CD8-positive, alpha-beta memory T cell (primary cell): Measurements from ENCODE around the gene CHRND. TPM values are rescaled to one million over a fixed set of nuclear protein-coding genes. Genes with fewer than 3 reads are reported as not detected.

ENCODE experiments used
- CTCF ChIA-PET: fragments of 350-600 bp; sonication (Branson Sonifier 250); formaldehyde crosslinking; loops from one replicate; lab custom pipeline; 2021; ENCODE audit warnings: antibody characterized with exemption; lab: Charles Lee
- POLR2A ChIA-PET: fragments of 350-600 bp; sonication (Branson Sonifier 250); formaldehyde crosslinking; loops from one replicate; lab custom pipeline; 2021; ENCODE audit warnings: antibody characterized with exemption; lab: Charles Lee
- DNase-seq, 5 donors: peaks; one replicate each; pipeline versions ENCODE4 v3.0.0 to v3.0.0-alpha.2; 2020 to 2022; ENCODE audit warnings: mixed read lengths in 1 of 5
- H3K27ac ChIP-seq: one replicate; pipeline ENCODE4 v1.7.0; 2013; ENCODE audit warnings: low read depth, mild to moderate bottlenecking, low read length, moderate library complexity
- H3K27me3 ChIP-seq: 2 replicates; pipeline ENCODE4 v1.7.0; 2013; ENCODE audit warnings: low read length, mild to moderate bottlenecking; ENCODE audit not compliant: insufficient read depth, poor library complexity, severe bottlenecking
- H3K36me3 ChIP-seq: 2 replicates; pipeline ENCODE4 v1.7.0; 2013; ENCODE audit warnings: mild to moderate bottlenecking, low read length, moderate library complexity; ENCODE audit not compliant: insufficient read depth
- H3K4me1 ChIP-seq: 2 replicates; pipeline ENCODE4 v1.7.0; 2013; ENCODE audit warnings: mild to moderate bottlenecking, low read length, moderate library complexity; ENCODE audit not compliant: insufficient read depth
- H3K4me3 ChIP-seq: 2 replicates; pipeline ENCODE4 v1.7.0; 2013; ENCODE audit warnings: mild to moderate bottlenecking, low read length
- H3K9me3 ChIP-seq: 2 replicates; pipeline ENCODE4 v1.7.0; 2013; ENCODE audit warnings: mild to moderate bottlenecking, low read length
- H3K27ac Mint-ChIP-seq, 8 donors: one replicate each; pipeline ENCODE4 v1.8.0; 2020 to 2021; ENCODE audit warnings: mixed read lengths in 8 of 8, mild to moderate bottlenecking in 6 of 8, inconsistent platforms in 3 of 8, moderate library complexity in 3 of 8
- H3K27me3 Mint-ChIP-seq, 2 donors: one replicate each; pipeline ENCODE4 v1.8.0; 2020 to 2021; ENCODE audit warnings: mixed read lengths in 2 of 2, mild to moderate bottlenecking in 1 of 2, moderate library complexity in 1 of 2
- H3K36me3 Mint-ChIP-seq, 3 donors: one replicate each; pipeline ENCODE4 v1.8.0; 2020 to 2021; ENCODE audit warnings: mixed read lengths in 3 of 3, inconsistent platforms in 1 of 3, mild to moderate bottlenecking in 1 of 3
- H3K4me1 Mint-ChIP-seq, 3 donors: one replicate each; pipeline ENCODE4 v1.8.0; 2020 to 2021; ENCODE audit warnings: mixed read lengths in 3 of 3, inconsistent platforms in 1 of 3, mild to moderate bottlenecking in 1 of 3
- H3K4me3 Mint-ChIP-seq, 7 donors: one replicate each; pipeline ENCODE4 v1.8.0; 2020 to 2021; ENCODE audit warnings: mixed read lengths in 7 of 7, mild to moderate bottlenecking in 6 of 7, moderate library complexity in 4 of 7, inconsistent platforms in 2 of 7
- H3K9me3 Mint-ChIP-seq, 5 donors: one replicate each; pipeline ENCODE4 v1.8.0; 2020 to 2022; ENCODE audit warnings: mixed read lengths in 5 of 5, mild to moderate bottlenecking in 3 of 5, moderate library complexity in 2 of 5, inconsistent platforms in 1 of 5
- polyA plus RNA-seq: library from polyadenylated mRNA; unstranded; fragments of 300-500 nt; fragmentation: Illumina TruSeq; gene quantifications from one replicate; pipeline ENCODE4 v1.2.3, GENCODE V29; 2021
- total RNA-seq, 2 experiments: library from RNA; stranded (reverse); gene quantifications; one replicate each; pipeline ENCODE4 v1.2.3, GENCODE V29; 2021

The CHRND gene
- total RNA-seq = not detected
- polyA plus RNA-seq = not detected

DNA sequence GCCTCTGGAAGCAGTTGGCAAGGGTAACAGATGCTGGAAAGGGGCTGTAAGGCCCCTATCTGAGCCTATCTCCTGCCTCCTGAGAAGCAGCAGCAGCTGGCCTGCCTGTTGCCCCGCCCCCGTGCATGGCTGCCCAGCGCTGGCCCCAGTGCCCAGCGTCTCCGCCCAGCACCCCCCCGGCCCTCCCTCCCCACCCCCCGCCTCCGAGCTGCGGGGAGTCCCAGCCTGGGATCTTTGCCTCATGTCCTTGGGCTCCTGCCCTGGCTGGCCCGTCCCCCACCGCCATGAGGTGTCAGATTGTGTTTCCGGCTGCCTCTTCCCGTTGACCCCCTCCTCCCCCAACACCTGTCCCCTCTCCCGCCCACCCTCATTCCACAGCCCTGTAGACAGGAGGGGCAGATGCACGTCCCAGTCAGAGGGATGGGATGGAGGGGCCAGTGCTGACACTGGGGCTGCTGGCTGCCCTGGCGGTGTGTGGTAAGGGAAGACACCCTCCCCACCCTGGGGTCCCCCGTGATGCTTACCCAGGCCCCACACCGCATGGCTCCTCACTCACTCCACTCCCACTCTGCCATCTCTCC is at the start of gene CHRND:
TSS of gene CHRND (plus strand) at position 370 of the 581 bp plus-strand sequence. CDS start at position 426, 56 bp downstream.
- Mint-ChIP-seq H3K9me3 (no peaks in the 10 kb centered on the region), H3K4me1 (peaks cover 21 to 31% (median 22%) of the 10 kb centered on the region in 3 donors), H3K27ac (peak within 1 kb of the TSS in 2 of 8 donors; percentile 38 to 67), H3K27me3 (peaks cover 31 to 52% of the 10 kb centered on the region in 2 donors), H3K36me3 (peaks cover 0 to 1% (median 0%) of the 10 kb centered on the region in 3 donors), H3K4me3 (no peak within 1 kb of the TSS)
- no peak within 1 kb of the TSS for H3K27ac ChIP-seq
- H3K9me3 ChIP-seq = no peaks in the 10 kb centered on the region
- no peaks in the 10 kb centered on the region for H3K36me3 ChIP-seq
- H3K4me3 ChIP-seq = no peak within 1 kb of the TSS
- no peak for DNase-seq
- peaks cover 22% of the 10 kb centered on the region for H3K27me3 ChIP-seq
- POLR2A ChIA-PET = no interaction called here
- peaks cover 25% of the 10 kb centered on the region for H3K4me1 ChIP-seq
- CTCF ChIA-PET = no interaction called here

DNA sequence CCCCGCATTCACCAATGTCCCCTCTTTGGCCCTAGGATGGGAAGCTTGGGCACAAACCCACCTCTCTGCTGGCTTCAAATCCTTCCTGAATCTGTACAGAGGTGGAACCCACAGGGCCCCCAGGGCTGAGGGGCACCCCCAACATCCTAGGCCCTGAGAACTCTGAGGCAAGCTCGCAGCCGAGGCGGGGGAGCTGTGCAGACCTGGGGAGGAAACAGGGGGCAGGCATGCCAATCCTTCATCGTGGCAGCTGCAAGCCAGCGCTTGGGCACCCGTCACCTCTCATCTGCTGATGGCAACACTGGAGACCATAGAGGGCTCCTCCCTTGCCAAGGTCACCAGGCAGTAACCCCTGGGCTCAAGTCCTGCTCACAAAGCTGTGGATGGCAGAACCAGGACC is 49.2 kb upstream of the CHRND start:
- Histone ChIP-seq H3K27ac (no peak overlapping the region), H3K36me3 (no peaks in the 10 kb centered on the region), H3K9me3 (no peaks in the 10 kb centered on the region), H3K27me3 (peaks cover 20% of the 10 kb centered on the region), H3K4me3 (no peak overlapping the region), H3K4me1 (no peaks in the 10 kb centered on the region)
- Mint-ChIP-seq H3K4me3 (no peak overlapping the region), H3K27me3 (peaks cover 10 to 49% of the 10 kb centered on the region in 2 donors), H3K4me1 (no peaks in the 10 kb centered on the region), H3K9me3 (peaks cover 2 to 10% (median 6%) of the 10 kb centered on the region in 5 donors), H3K36me3 (no peaks in the 10 kb centered on the region), H3K27ac (no peak overlapping the region)
- ChIA-PET POLR2A (no interaction called here), CTCF (no interaction called here)
- DNase-seq = peak in 1 of 5 donors; percentile 33

DNA sequence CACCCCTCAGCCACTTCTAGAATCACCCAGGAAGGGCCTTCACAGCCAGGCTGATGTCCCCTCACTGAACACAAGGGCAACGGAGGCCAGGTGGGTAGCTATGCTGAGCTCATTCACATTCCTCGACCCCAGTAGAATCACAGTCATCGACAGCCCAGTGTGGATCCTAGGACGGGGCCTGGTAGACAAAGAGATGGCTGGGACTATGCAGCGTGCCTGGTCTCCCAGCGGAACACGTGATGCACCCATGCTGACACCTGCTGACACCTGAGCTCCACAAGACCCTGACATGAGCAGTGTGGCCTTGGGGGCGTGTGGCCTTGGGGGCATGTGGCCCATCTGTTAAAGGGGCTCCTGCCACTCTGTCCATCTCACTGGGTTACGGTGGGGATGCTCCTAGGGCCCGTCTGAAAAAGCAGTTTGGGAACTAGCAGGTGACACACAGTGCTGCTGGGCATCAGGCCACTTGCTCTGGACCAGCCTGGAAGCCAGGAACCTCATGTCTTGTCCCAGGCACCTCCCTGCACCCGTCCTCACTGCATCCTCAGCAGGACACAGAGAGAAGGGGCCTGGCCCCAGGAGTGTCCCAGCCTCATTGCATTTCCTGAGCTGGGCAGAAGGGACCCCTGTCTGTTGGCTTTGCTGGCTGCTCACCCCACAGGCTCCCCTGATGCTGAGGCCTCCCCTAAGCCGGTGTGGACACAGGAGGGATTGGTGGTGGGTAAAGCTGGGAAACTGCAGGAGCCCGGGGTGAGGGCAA is 48.0 kb upstream of the CHRND start:
- Histone ChIP-seq H3K36me3 (no peaks in the 10 kb centered on the region), H3K9me3 (no peaks in the 10 kb centered on the region), H3K27me3 (peaks cover 20% of the 10 kb centered on the region), H3K4me1 (no peaks in the 10 kb centered on the region), H3K27ac (no peak overlapping the region), H3K4me3 (no peak overlapping the region)
- peaks cover 0 to 2% (median under 1%) of the 10 kb centered on the region in 5 donors for H3K9me3 Mint-ChIP-seq
- no peak overlapping the region for H3K4me3 Mint-ChIP-seq
- no peaks in the 10 kb centered on the region for H3K36me3 Mint-ChIP-seq
- peaks cover 7 to 41% of the 10 kb centered on the region in 2 donors for H3K27me3 Mint-ChIP-seq
- ChIA-PET CTCF (no interaction called here), POLR2A (no interaction called here)
- H3K4me1 Mint-ChIP-seq = no peaks in the 10 kb centered on the region
- peak in 1 of 5 donors; percentile 26 for DNase-seq
- no peak overlapping the region for H3K27ac Mint-ChIP-seq

DNA sequence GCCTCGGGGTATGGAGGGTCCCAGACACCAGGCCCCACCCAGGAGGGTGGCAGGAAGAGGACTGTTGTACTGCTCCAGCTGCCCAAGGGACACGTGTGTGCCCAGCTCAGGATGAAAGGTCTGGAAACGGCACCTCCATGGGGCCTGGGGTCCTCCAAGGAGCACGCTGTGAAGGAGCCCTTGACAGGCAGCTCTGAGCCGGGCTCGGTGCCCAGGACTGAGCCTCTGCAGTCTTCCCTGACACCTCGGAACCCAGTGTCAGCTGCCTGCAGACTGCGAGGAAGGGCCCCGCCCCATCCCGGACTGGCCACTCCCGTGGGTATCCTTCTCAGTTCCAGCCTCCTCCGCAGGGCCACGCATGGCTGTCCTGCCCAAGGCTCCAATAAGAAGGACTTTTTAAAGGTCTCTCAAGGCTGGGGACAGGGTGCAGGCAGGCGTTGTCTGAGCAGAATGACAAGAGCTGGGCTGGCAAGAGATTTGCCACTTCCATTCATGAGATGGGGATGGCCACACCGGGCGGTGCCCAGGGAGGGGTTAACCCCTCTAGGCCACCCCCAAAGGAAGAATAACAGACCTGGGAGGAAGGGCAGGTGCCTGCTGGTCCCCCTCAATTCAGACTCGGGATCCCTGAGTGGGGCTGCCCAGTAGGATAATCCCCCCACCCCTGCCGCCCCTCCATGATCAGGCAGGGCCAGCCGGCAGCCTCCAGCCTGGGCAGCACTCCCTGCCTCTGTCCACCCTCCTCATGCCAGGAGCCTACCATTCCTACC is 47.2 kb upstream of the CHRND start:
- H3K9me3 ChIP-seq = no peaks in the 10 kb centered on the region
- Mint-ChIP-seq H3K27me3 (peaks cover 7 to 35% of the 10 kb centered on the region in 2 donors), H3K4me1 (no peaks in the 10 kb centered on the region), H3K27ac (no peak overlapping the region), H3K9me3 (no peaks in the 10 kb centered on the region), H3K4me3 (no peak overlapping the region), H3K36me3 (no peaks in the 10 kb centered on the region)
- H3K4me1 ChIP-seq = no peaks in the 10 kb centered on the region
- ChIA-PET CTCF (no interaction called here), POLR2A (no interaction called here)
- no peak overlapping the region for H3K27ac ChIP-seq
- H3K4me3 ChIP-seq = no peak overlapping the region
- DNase-seq = peak in 1 of 5 donors; percentile 24
- peaks cover 12% of the 10 kb centered on the region for H3K27me3 ChIP-seq
- no peaks in the 10 kb centered on the region for H3K36me3 ChIP-seq

DNA sequence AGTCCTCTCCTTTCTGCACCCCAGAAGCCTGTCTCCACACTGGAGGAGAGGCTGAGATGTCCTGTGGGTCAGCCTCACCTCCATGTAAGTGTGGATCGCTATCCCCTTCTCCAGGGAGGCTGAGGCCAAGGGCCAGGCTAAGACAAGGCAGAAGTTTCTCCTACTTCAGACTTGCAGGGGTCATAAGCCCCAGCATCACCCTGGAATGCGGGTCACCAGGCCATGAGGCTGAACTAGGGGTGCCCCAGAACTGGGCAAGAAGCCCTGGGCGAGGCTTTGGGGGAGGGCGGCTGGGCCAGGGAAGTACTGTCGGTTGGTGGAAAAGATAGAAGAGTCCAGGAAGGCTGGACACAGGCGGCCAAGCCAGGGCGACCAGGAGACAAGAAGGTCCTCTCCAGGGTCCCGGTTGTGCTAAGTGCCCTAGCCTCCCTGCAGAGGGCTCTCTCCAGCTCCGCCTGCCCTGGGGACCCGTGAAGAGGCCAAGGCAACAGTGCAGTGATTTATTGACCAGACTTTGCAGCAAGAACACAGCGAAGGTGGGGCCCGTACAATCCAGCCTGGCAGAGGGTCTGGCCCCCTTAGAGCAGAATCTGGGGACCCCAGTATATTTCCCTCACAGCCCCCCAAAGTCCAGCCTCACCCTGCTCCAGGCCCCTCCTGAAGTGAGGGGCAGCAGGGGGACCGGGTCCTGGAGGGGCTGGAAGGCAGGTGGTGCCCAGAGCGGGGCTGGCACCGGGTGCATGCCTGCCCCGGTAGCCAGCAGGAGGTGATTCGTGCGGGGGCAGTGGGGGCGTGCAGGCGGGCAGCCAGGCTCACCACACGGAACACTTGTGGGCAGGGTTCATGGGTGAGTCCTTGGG is 46.4 kb upstream of the CHRND start:
- peaks cover 4% of the 10 kb centered on the region for H3K27me3 ChIP-seq
- peak in 1 of 5 donors; percentile 32 for DNase-seq
- H3K36me3 ChIP-seq = no peaks in the 10 kb centered on the region
- ChIA-PET CTCF (no interaction called here), POLR2A (no interaction called here)
- no peak overlapping the region for H3K4me3 ChIP-seq
- H3K4me3 Mint-ChIP-seq = no peak overlapping the region
- no peak overlapping the region for H3K27ac ChIP-seq
- H3K36me3 Mint-ChIP-seq = no peaks in the 10 kb centered on the region
- peaks cover 11 to 34% of the 10 kb centered on the region in 2 donors for H3K27me3 Mint-ChIP-seq
- H3K4me1 ChIP-seq = no peaks in the 10 kb centered on the region
- H3K27ac Mint-ChIP-seq = no peak overlapping the region
- no peaks in the 10 kb centered on the region for H3K9me3 Mint-ChIP-seq
- H3K4me1 Mint-ChIP-seq = no peaks in the 10 kb centered on the region
- H3K9me3 ChIP-seq = no peaks in the 10 kb centered on the region

DNA sequence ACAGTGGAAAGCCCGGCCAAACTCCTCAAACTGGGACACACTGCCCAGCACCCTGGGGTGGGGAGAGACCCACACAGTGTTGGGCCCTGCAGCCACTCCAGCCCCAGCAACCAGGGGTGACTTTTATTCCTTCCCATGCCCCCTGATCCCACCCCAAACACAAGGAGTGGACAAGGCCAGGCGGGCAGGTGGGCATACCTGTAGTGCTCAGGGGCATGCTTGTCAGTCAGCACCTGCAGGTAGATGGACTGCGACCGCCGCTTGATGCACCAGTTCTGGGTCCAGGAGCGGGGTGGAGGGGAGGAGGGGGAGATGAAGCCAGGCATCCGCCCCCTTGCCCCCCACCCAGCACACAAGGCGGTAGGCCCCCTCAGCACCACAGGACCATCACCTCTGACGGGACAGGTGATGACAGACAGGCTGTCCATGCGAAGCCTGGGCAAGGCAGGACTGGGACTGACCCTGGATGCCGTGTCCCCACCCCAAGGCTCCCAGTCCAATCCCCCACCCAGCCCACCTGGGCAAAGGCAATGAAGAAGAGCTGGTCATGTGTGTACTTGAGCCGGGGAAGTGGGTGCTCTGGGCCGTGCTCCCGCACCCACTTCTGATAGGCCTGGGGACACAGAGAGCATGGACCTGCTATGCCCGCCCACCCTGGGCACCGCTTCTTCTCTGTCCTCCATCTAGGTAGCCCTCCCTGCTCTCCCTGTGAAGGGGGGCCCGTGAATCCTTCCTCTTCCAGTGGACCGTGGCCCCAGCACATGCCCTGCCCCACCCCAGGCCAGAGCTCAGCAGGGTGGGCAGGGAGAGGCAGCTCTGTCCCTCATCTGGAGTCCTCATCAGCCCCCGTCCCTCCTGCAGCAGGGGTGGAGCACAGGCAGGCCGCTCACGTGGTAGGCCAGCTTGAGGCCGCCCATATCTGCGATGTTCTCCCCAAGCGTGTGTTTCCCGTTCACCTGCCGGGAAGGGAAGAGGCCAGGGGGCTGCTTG is 45.5 kb upstream of the CHRND start:
- Mint-ChIP-seq H3K9me3 (no peaks in the 10 kb centered on the region), H3K27ac (no peak overlapping the region), H3K4me1 (peaks cover 0 to 6% (median 0%) of the 10 kb centered on the region in 3 donors), H3K27me3 (peaks cover 14 to 39% of the 10 kb centered on the region in 2 donors), H3K36me3 (no peaks in the 10 kb centered on the region), H3K4me3 (no peak overlapping the region)
- H3K36me3 ChIP-seq = no peaks in the 10 kb centered on the region
- H3K9me3 ChIP-seq = no peaks in the 10 kb centered on the region
- ChIA-PET POLR2A (no interaction called here), CTCF (no interaction called here)
- DNase-seq = peak in 1 of 5 donors; percentile 38
- H3K27me3 ChIP-seq = no peaks in the 10 kb centered on the region
- H3K27ac ChIP-seq = no peak overlapping the region
- no peak overlapping the region for H3K4me3 ChIP-seq
- H3K4me1 ChIP-seq = no peaks in the 10 kb centered on the region
